Activated naive CD4-positive, alpha-beta T cell treated with anti-CD3 and anti-CD28 coated beads, Interleukin-2, amount 10 ng/mL, durations not matched to agents 7 days and 5 days (primary cell): ENCODE data around the gene SORCS2.
"Not testable (repeated sequence)": the region's sequence is repeated elsewhere in the genome, so short reads cannot be mapped to it uniquely, and the experiment has no call there.

ENCODE experiments used
- CTCF ChIA-PET: fragments of 350-600 bp; sonication (Branson Sonifier 250); formaldehyde crosslinking; loops from one replicate; lab custom pipeline; 2021; ENCODE audit warnings: antibody characterized with exemption; lab: Charles Lee
- DNase-seq: peaks from one replicate; pipeline ENCODE4 v3.0.0-alpha.2; 2020
- H3K27ac Mint-ChIP-seq: one replicate; pipeline ENCODE4 v1.8.0; 2021; ENCODE audit warnings: mild to moderate bottlenecking, moderate library complexity, mixed read lengths
- H3K27me3 Mint-ChIP-seq: one replicate; pipeline ENCODE4 v1.8.0; 2021; ENCODE audit warnings: mild to moderate bottlenecking, mixed read lengths
- H3K36me3 Mint-ChIP-seq: one replicate; pipeline ENCODE4 v1.8.0; 2021; ENCODE audit warnings: mixed read lengths
- H3K4me1 Mint-ChIP-seq: one replicate; pipeline ENCODE4 v1.8.0; 2021; ENCODE audit warnings: mixed read lengths
- H3K4me3 Mint-ChIP-seq: one replicate; pipeline ENCODE4 v1.8.0; 2021; ENCODE audit warnings: mild to moderate bottlenecking, moderate library complexity, mixed read lengths
- H3K9me3 Mint-ChIP-seq: one replicate; pipeline ENCODE4 v1.8.0; 2021; ENCODE audit warnings: mixed read lengths

The SORCS2 gene

GRCh38 chr4:7206911-7207567 is 14.7 kb downstream of the SORCS2 start:
- Mint-ChIP-seq H3K4me3 (no peak overlapping the region), H3K4me1 (no peaks in the 10 kb centered on the region), H3K9me3 (no peaks in the 10 kb centered on the region), H3K27ac (no peak overlapping the region), H3K36me3 (no peaks in the 10 kb centered on the region), H3K27me3 (peaks cover 16% of the 10 kb centered on the region)
- CTCF ChIA-PET = interaction anchor here (0.7 to 1.1 kb wide), 2 partner anchors 13 to 14 kb away, joined by 3 read pairs; no protein-coding TSS in a partner anchor
- DNase-seq = no peak

- CTCF ChIA-PET = no interaction called here
- Mint-ChIP-seq H3K27me3 (peaks cover 18% of the 10 kb centered on the region), H3K36me3 (no peaks in the 10 kb centered on the region), H3K4me1 (no peaks in the 10 kb centered on the region), H3K27ac (no peak overlapping the region), H3K4me3 (no peak overlapping the region), H3K9me3 (no peaks in the 10 kb centered on the region)
- DNase-seq = no peak
Observed at GRCh38 chr4:7207628-7208231, 15.4 kb downstream of the SORCS2 start.

- Mint-ChIP-seq H3K27ac (no peak overlapping the region), H3K9me3 (no peaks in the 10 kb centered on the region), H3K27me3 (peaks cover 19% of the 10 kb centered on the region), H3K4me1 (no peaks in the 10 kb centered on the region), H3K4me3 (no peak overlapping the region), H3K36me3 (no peaks in the 10 kb centered on the region)
- CTCF ChIA-PET = no interaction called here
- no peak for DNase-seq
Observed at GRCh38 chr4:7208509-7209451, 16.4 kb downstream of the SORCS2 start.

GRCh38 chr4:7209699-7210098 is 17.4 kb downstream of the SORCS2 start:
- no peak overlapping the region for H3K4me3 Mint-ChIP-seq
- DNase-seq = no peak
- H3K36me3 Mint-ChIP-seq = no peaks in the 10 kb centered on the region
- CTCF ChIA-PET = no interaction called here
- no peaks in the 10 kb centered on the region for H3K4me1 Mint-ChIP-seq
- H3K9me3 Mint-ChIP-seq = no peaks in the 10 kb centered on the region
- peaks cover 19% of the 10 kb centered on the region for H3K27me3 Mint-ChIP-seq
- no peak overlapping the region for H3K27ac Mint-ChIP-seq

GRCh38 chr4:7210824-7211223 is 18.5 kb downstream of the SORCS2 start:
- Mint-ChIP-seq H3K27ac (no peak overlapping the region), H3K9me3 (no peaks in the 10 kb centered on the region)

GRCh38 chr4:7212101-7212674 is 19.9 kb downstream of the SORCS2 start:
- Mint-ChIP-seq H3K27ac (no peak overlapping the region), H3K9me3 (no peaks in the 10 kb centered on the region)

More at GRCh38 chr4:7210824-7211223, 18.5 kb downstream of the SORCS2 start:
- no peaks in the 10 kb centered on the region for H3K4me1 Mint-ChIP-seq
- peaks cover 19% of the 10 kb centered on the region for H3K27me3 Mint-ChIP-seq
- no peaks in the 10 kb centered on the region for H3K36me3 Mint-ChIP-seq
- DNase-seq = no peak
- CTCF ChIA-PET = no interaction called here
- H3K4me3 Mint-ChIP-seq = no peak overlapping the region

GRCh38 chr4:7212921-7213320 is 20.6 kb downstream of the SORCS2 start:
- H3K4me1 Mint-ChIP-seq = no peaks in the 10 kb centered on the region
- CTCF ChIA-PET = no interaction called here
- H3K27ac Mint-ChIP-seq = no peak overlapping the region

More at GRCh38 chr4:7212101-7212674, 19.9 kb downstream of the SORCS2 start:
- H3K4me1 Mint-ChIP-seq = no peaks in the 10 kb centered on the region
- no peak for DNase-seq
- CTCF ChIA-PET = no interaction called here
- H3K4me3 Mint-ChIP-seq = no peak overlapping the region
- H3K27me3 Mint-ChIP-seq = peaks cover 8% of the 10 kb centered on the region
- H3K36me3 Mint-ChIP-seq = no peaks in the 10 kb centered on the region

GRCh38 chr4:7213807-7214206 is 21.5 kb downstream of the SORCS2 start:
- no peak for DNase-seq
- Mint-ChIP-seq H3K36me3 (no peaks in the 10 kb centered on the region), H3K27me3 (peaks cover 7% of the 10 kb centered on the region), H3K9me3 (no peaks in the 10 kb centered on the region), H3K4me3 (no peak overlapping the region), H3K4me1 (no peaks in the 10 kb centered on the region), H3K27ac (no peak overlapping the region)
- CTCF ChIA-PET = interaction anchor here (0.7 kb wide), 1 partner anchor 19 kb away, joined by 3 read pairs; no protein-coding TSS in a partner anchor

More at GRCh38 chr4:7212921-7213320, 20.6 kb downstream of the SORCS2 start:
- Mint-ChIP-seq H3K27me3 (peaks cover 11% of the 10 kb centered on the region), H3K36me3 (no peaks in the 10 kb centered on the region), H3K4me3 (no peak overlapping the region), H3K9me3 (no peaks in the 10 kb centered on the region)
- DNase-seq = no peak

- no peaks in the 10 kb centered on the region for H3K9me3 Mint-ChIP-seq
- DNase-seq = no peak
- H3K27ac Mint-ChIP-seq = no peak overlapping the region
- CTCF ChIA-PET = interaction anchor here (0.7 kb wide), 1 partner anchor 20 kb away, joined by 3 read pairs; no protein-coding TSS in a partner anchor
- H3K4me3 Mint-ChIP-seq = no peak overlapping the region
- no peaks in the 10 kb centered on the region for H3K36me3 Mint-ChIP-seq
- H3K4me1 Mint-ChIP-seq = no peaks in the 10 kb centered on the region
- peaks cover 7% of the 10 kb centered on the region for H3K27me3 Mint-ChIP-seq
Observed at GRCh38 chr4:7214359-7214758, 22.0 kb downstream of the SORCS2 start.

GRCh38 chr4:7215187-7215586 is 22.8 kb downstream of the SORCS2 start:
- H3K36me3 Mint-ChIP-seq, CTCF ChIA-PET, H3K4me3 Mint-ChIP-seq, H3K9me3 Mint-ChIP-seq, H3K4me1 Mint-ChIP-seq, DNase-seq, H3K27ac Mint-ChIP-seq, H3K27me3 Mint-ChIP-seq: not testable (repeated sequence)

GRCh38 chr4:7217039-7217438 is 24.7 kb downstream of the SORCS2 start:
- CTCF ChIA-PET = no interaction called here
- Mint-ChIP-seq H3K36me3 (no peaks in the 10 kb centered on the region), H3K27ac (no peak overlapping the region), H3K27me3 (peaks cover 7% of the 10 kb centered on the region), H3K4me1 (no peaks in the 10 kb centered on the region), H3K4me3 (no peak overlapping the region), H3K9me3 (no peaks in the 10 kb centered on the region)
- DNase-seq = no peak

GRCh38 chr4:7217474-7218321 is 25.4 kb downstream of the SORCS2 start:
- H3K9me3 Mint-ChIP-seq = no peaks in the 10 kb centered on the region
- H3K36me3 Mint-ChIP-seq = no peaks in the 10 kb centered on the region
- H3K4me3 Mint-ChIP-seq = no peak overlapping the region
- CTCF ChIA-PET = no interaction called here
- H3K27ac Mint-ChIP-seq = no peak overlapping the region
- no peaks in the 10 kb centered on the region for H3K4me1 Mint-ChIP-seq
- peaks cover 4% of the 10 kb centered on the region for H3K27me3 Mint-ChIP-seq
- no peak for DNase-seq

GRCh38 chr4:7218686-7219085 is 26.3 kb downstream of the SORCS2 start:
- CTCF ChIA-PET = no interaction called here
- no peaks in the 10 kb centered on the region for H3K9me3 Mint-ChIP-seq
- no peaks in the 10 kb centered on the region for H3K36me3 Mint-ChIP-seq
- no peak overlapping the region for H3K27ac Mint-ChIP-seq
- H3K27me3 Mint-ChIP-seq = peaks cover 3% of the 10 kb centered on the region
- no peaks in the 10 kb centered on the region for H3K4me1 Mint-ChIP-seq
- no peak overlapping the region for H3K4me3 Mint-ChIP-seq
- DNase-seq = no peak
